Measurements from ENCODE around the gene AP3B1. TPM values are rescaled to one million over a fixed set of nuclear protein-coding genes. Genes with fewer than 3 reads are reported as not detected.

Gene AP3B1
- total RNA-seq: 10 to 100 TPM; 52.6 to 74.3 (median 58.9) TPM

GRCh38 chr5:78294248-78295034 is at the start of gene AP3B1:
Gene AP3B1 (minus strand): TSS chr5:78294698. CDS start chr5:78294579, 119 bp downstream.
- H3K36me3 ChIP-seq: no peaks in the 10 kb centered on the region
- H3K27ac ChIP-seq: peak within 1 kb of the TSS; percentile 81 to 90 (median 82)
- H3K9me3 ChIP-seq: no peaks in the 10 kb centered on the region
- peak; percentile 97 to 99 (median 99) for DNase-seq
- peak within 1 kb of the TSS; percentile 74 to 90 (median 84) for H3K4me3 ChIP-seq
- TF ChIP-seq POLR2A (IDR thresholded peaks at IDR 0.05): peak; percentile 92 to 93
- TF ChIP-seq CTCF (IDR thresholded peaks at IDR 0.05): peak in 1 of 6 experiments; percentile 30
- peaks cover 0 to 12% (median 0%) of the 10 kb centered on the region in 4 donors for H3K4me1 ChIP-seq
- no peaks in the 10 kb centered on the region for H3K27me3 ChIP-seq

- H3K4me3 ChIP-seq: no peak overlapping the region
- TF ChIP-seq CTCF (IDR thresholded peaks at IDR 0.05) (no peak), POLR2A (IDR thresholded peaks at IDR 0.05) (no peak)
- H3K27ac ChIP-seq: no peak overlapping the region
- no peaks in the 10 kb centered on the region for H3K36me3 ChIP-seq
- no peaks in the 10 kb centered on the region for H3K9me3 ChIP-seq
- no peak for DNase-seq
- no peaks in the 10 kb centered on the region for H3K4me1 ChIP-seq
- H3K27me3 ChIP-seq: no peaks in the 10 kb centered on the region
Observed at GRCh38 chr5:78341440-78341839, 46.9 kb upstream of the AP3B1 start.

GRCh38 chr5:78339617-78340436 is 45.3 kb upstream of the AP3B1 start:
- no peaks in the 10 kb centered on the region for H3K36me3 ChIP-seq
- no peaks in the 10 kb centered on the region for H3K4me1 ChIP-seq
- DNase-seq: no peak
- no peak for TF ChIP-seq CTCF (IDR thresholded peaks at IDR 0.05)
- no peak for TF ChIP-seq POLR2A (IDR thresholded peaks at IDR 0.05)
- H3K4me3 ChIP-seq: no peak overlapping the region
- no peak overlapping the region for H3K27ac ChIP-seq
- H3K9me3 ChIP-seq: no peaks in the 10 kb centered on the region
- no peaks in the 10 kb centered on the region for H3K27me3 ChIP-seq

- Histone ChIP-seq H3K27me3 (no peaks in the 10 kb centered on the region), H3K36me3 (no peaks in the 10 kb centered on the region), H3K9me3 (no peaks in the 10 kb centered on the region), H3K27ac (no peak overlapping the region), H3K4me1 (no peaks in the 10 kb centered on the region), H3K4me3 (no peak overlapping the region)
- DNase-seq: no peak
- no peak for TF ChIP-seq POLR2A (IDR thresholded peaks at IDR 0.05)
- no peak for TF ChIP-seq CTCF (IDR thresholded peaks at IDR 0.05)
Observed at GRCh38 chr5:78336698-78337097, 42.2 kb upstream of the AP3B1 start.

GRCh38 chr5:78335976-78336375 is 41.5 kb upstream of the AP3B1 start:
- DNase-seq: no peak
- Histone ChIP-seq H3K4me3 (no peak overlapping the region), H3K36me3 (no peaks in the 10 kb centered on the region), H3K27me3 (no peaks in the 10 kb centered on the region), H3K27ac (no peak overlapping the region), H3K9me3 (no peaks in the 10 kb centered on the region), H3K4me1 (no peaks in the 10 kb centered on the region)
- TF ChIP-seq CTCF (IDR thresholded peaks at IDR 0.05): no peak
- TF ChIP-seq POLR2A (IDR thresholded peaks at IDR 0.05): no peak

All from Peyer's patch (tissue), 4 donors.